ENCODE results near the gene VAV3.

DNA sequence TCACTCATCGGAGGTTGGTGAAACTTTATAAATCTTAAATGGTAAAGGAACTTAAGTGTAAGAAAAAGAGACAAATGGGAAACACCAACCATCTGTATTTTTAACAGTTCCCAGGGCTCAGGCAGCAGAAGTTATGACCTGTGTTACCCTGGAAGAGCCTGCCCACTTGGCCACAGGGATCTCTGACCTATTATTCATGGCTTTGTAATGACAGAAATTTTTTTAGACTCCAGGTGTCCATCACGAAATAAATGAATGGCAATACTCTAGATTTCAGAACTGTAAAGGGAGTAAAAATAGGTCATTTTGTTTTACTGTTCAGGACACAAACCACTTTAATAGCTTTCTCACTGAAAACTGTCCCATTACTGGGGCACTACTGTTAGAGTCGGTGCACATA, 389.8 kb downstream of the VAV3 start:
- TF ChIP-seq CTCF (IDR thresholded peaks at IDR 0.05) = no peak
- TF ChIP-seq POLR2A (IDR thresholded peaks at IDR 0.05; ENCODE audit: low read depth) = no peak
- no peak for TF ChIP-seq POLR2AphosphoS5 (IDR thresholded peaks at IDR 0.05)
- no peak for TF ChIP-seq EP300 (IDR thresholded peaks at IDR 0.05)
